Dendritic cell treated with granulocyte-macrophage colony-stimulating factor and Interleukin-4, amounts not matched to agents 40 ng/mL and 50 ng/mL, for 4 days (primary cell): ENCODE results near the gene XPR1.

Experiments
- H3K27ac Mint-ChIP-seq: one replicate; pipeline ENCODE4 v1.8.0; 2022; ENCODE audit warnings: mild to moderate bottlenecking, mixed read lengths
- H3K27me3 Mint-ChIP-seq: one replicate; pipeline ENCODE4 v1.8.0; 2022; ENCODE audit warnings: mild to moderate bottlenecking, mixed read lengths
- H3K36me3 Mint-ChIP-seq: one replicate; pipeline ENCODE4 v1.8.0; 2022; ENCODE audit warnings: low read depth, mixed read lengths
- H3K4me1 Mint-ChIP-seq: one replicate; pipeline ENCODE4 v1.8.0; 2022; ENCODE audit warnings: low read depth, mixed read lengths
- H3K4me3 Mint-ChIP-seq: one replicate; pipeline ENCODE4 v1.8.0; 2022; ENCODE audit warnings: mild to moderate bottlenecking, moderate library complexity, mixed read lengths
- H3K9me3 Mint-ChIP-seq: one replicate; pipeline ENCODE4 v1.8.0; 2022; ENCODE audit warnings: mixed read lengths
- intact Hi-C: fragments of 100-400 bp; cut with micrococcal nuclease; formaldehyde crosslinking; loops from one replicate; pipeline ENCODE4 v1.15.0; 2022

The XPR1 gene

GRCh38 chr1:180928331-180929230, 296.8 kb downstream of the XPR1 start:
- Mint-ChIP-seq H3K4me1 (peaks cover 14% of the 10 kb centered on the region), H3K27ac (no peak overlapping the region), H3K4me3 (no peak overlapping the region), H3K27me3 (peaks cover 8% of the 10 kb centered on the region), H3K9me3 (no peaks in the 10 kb centered on the region), H3K36me3 (no peaks in the 10 kb centered on the region)
- intact Hi-C loops: no loop called here

GRCh38 chr1:180929389-180929788, 297.6 kb downstream of the XPR1 start:
- Mint-ChIP-seq H3K27me3 (peaks cover 7% of the 10 kb centered on the region), H3K4me3 (no peak overlapping the region), H3K4me1 (peaks cover 15% of the 10 kb centered on the region), H3K27ac (no peak overlapping the region), H3K36me3 (no peaks in the 10 kb centered on the region), H3K9me3 (no peaks in the 10 kb centered on the region)
- intact Hi-C loops: no loop called here

GRCh38 chr1:180930687-180931086, 298.9 kb downstream of the XPR1 start:
- Mint-ChIP-seq H3K36me3 (no peaks in the 10 kb centered on the region), H3K4me1 (peaks cover 22% of the 10 kb centered on the region), H3K27me3 (peaks cover 10% of the 10 kb centered on the region), H3K9me3 (no peaks in the 10 kb centered on the region), H3K27ac (no peak overlapping the region), H3K4me3 (no peak overlapping the region)
- intact Hi-C loops: no loop called here

GRCh38 chr1:180931529-180931928, 299.7 kb downstream of the XPR1 start:
- peaks cover 21% of the 10 kb centered on the region for H3K4me1 Mint-ChIP-seq
- no peaks in the 10 kb centered on the region for H3K36me3 Mint-ChIP-seq
- H3K9me3 Mint-ChIP-seq: no peaks in the 10 kb centered on the region
- H3K4me3 Mint-ChIP-seq: no peak overlapping the region
- intact Hi-C loops: no loop called here
- no peak overlapping the region for H3K27ac Mint-ChIP-seq
- H3K27me3 Mint-ChIP-seq: peaks cover 9% of the 10 kb centered on the region

GRCh38 chr1:180932378-180932777, 300.6 kb downstream of the XPR1 start:
- no peak overlapping the region for H3K4me3 Mint-ChIP-seq
- intact Hi-C loops: no loop called here
- peaks cover 16% of the 10 kb centered on the region for H3K4me1 Mint-ChIP-seq
- no peaks in the 10 kb centered on the region for H3K36me3 Mint-ChIP-seq
- peaks cover 4% of the 10 kb centered on the region for H3K27me3 Mint-ChIP-seq
- H3K9me3 Mint-ChIP-seq: no peaks in the 10 kb centered on the region
- no peak overlapping the region for H3K27ac Mint-ChIP-seq

DNA sequence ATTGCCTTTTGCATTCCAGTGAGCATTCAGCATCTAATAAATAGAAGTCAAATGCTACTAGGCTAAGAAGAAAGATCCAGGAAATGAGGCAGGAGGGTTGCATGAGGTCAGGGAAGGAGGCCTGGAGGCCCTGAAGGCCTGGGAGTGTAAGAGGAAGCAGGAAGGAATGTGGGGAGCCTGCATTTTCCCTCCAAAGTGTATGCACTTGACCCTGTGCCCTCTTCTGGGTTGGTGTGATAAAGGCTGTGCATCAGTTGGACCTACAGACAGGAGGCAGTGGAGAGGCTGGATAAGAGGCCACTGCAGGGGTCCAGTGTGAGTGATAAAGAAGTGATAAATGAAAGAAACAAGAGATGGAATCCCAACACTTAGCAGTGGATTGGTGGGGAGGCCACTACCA, 301.3 kb downstream of the XPR1 start:
- H3K4me3 Mint-ChIP-seq: no peak overlapping the region
- H3K9me3 Mint-ChIP-seq: no peaks in the 10 kb centered on the region
- peaks cover 22% of the 10 kb centered on the region for H3K4me1 Mint-ChIP-seq
- intact Hi-C loops: no loop called here
- H3K27me3 Mint-ChIP-seq: peaks cover 5% of the 10 kb centered on the region
- H3K36me3 Mint-ChIP-seq: no peaks in the 10 kb centered on the region
- no peak overlapping the region for H3K27ac Mint-ChIP-seq

DNA sequence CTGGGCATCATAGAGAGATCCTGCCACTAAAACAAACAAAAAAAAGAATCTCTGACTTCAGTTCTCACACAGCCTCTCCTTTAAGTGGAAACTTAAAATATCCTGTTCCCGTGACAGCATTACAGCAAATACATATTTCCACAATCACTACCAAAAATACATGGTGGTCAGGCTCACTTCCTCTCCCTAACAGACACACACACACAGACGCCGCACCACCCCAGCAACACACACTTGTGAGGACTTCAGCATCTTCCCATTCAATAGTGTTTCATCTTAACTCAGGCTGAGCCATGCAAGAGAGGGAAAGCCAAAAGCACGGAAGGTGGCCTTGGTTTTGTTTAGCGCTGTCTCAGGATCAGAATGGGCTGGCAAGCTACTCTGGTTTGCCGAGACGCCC, 302.7 kb downstream of the XPR1 start:
- H3K4me3 Mint-ChIP-seq: no peak overlapping the region
- H3K9me3 Mint-ChIP-seq: no peaks in the 10 kb centered on the region
- H3K4me1 Mint-ChIP-seq: peaks cover 22% of the 10 kb centered on the region
- H3K36me3 Mint-ChIP-seq: no peaks in the 10 kb centered on the region
- no peak overlapping the region for H3K27ac Mint-ChIP-seq
- intact Hi-C loops: no loop called here
- H3K27me3 Mint-ChIP-seq: peaks cover 9% of the 10 kb centered on the region

DNA sequence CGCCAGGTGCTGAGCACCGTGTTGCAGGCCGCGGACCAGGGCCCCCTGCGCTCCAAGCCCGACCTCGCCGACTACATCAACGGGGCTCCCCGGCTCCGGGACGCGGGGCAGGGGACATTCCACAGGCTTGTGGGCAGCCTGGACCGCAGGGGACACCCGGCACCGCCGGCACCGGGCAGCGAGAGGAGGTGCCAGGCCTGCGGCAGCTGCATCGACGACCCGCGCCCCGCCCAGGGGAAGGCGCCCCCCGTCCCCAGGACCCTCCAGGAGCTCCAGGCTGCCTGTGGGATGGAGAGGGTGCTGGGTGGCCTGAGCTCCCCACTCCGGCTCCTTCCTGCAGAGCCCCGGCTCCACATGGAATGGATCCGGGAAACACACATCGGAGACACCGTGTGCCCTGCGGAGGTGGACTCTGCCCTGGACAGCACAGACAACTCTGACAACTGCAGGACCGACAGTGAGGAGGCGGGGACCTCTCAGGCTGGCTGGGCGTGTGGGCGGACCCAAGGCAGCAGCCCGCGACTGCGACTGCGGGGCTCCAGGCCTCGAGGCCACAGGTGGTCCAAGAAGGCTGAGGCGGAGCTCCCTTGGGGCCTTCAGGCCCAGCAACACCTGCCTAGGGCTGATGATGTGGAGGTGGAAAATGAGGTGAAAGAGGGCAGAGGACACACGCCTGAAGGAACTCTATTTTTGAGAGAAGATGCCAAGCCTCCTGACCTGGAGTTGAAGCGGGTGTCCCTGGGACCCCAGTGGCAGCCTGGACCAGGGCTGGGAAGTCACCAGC, 303.7 kb downstream of the XPR1 start:
- Mint-ChIP-seq H3K36me3 (no peaks in the 10 kb centered on the region), H3K27me3 (peaks cover 14% of the 10 kb centered on the region), H3K9me3 (no peaks in the 10 kb centered on the region), H3K4me3 (no peak overlapping the region), H3K27ac (no peak overlapping the region), H3K4me1 (peaks cover 22% of the 10 kb centered on the region)
- intact Hi-C loops: no loop called here

DNA sequence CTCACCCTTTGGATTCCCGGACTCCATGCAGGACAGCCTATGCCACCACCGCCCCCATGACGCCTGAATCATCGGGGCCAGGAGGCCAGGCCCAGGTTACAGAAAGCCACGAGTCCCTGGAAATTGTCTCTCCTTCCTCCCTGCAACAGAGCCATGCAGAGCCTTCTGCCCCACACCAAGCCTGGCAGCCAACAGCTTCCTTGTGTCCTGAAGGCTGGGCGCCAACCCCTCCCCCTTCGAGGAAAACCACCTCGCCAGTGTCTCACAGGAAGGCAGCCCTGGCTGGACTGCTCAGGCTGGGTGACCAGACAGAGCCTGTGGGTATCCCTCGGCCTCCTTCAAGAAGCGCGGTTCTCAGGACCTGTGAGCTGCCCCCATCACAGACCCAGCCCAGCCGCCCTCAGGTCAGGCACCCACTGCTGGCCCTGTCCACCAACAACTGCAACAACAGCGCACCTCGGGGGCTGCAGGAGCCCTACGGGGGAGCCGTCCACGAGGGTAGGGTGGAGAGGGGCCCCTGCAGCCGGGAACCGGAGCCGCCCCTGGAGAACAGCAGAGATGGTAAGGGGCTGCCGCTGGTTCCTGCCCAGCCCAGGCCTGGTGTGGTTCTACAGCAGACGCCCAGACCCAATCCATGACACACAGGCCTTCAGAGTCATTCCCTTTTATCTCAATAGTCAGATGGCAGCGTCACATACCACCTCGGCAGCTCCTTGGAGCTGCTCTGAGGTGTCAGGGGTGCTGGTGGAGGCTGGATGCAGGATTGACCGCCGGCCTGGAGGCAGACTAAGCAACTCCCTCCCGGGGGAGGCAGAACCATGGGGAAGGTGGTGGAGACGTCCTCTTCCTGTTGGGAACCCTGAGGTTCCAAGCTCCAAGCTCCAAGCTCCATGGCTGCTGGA, 304.5 kb downstream of the XPR1 start:
- no peaks in the 10 kb centered on the region for H3K36me3 Mint-ChIP-seq
- peaks cover 22% of the 10 kb centered on the region for H3K4me1 Mint-ChIP-seq
- intact Hi-C loops: no loop called here
- peaks cover 14% of the 10 kb centered on the region for H3K27me3 Mint-ChIP-seq
- H3K4me3 Mint-ChIP-seq: no peak overlapping the region
- no peak overlapping the region for H3K27ac Mint-ChIP-seq
- no peaks in the 10 kb centered on the region for H3K9me3 Mint-ChIP-seq

GRCh38 chr1:180937012-180937372, 305.2 kb downstream of the XPR1 start:
- peaks cover 22% of the 10 kb centered on the region for H3K4me1 Mint-ChIP-seq
- H3K4me3 Mint-ChIP-seq: no peak overlapping the region
- no peaks in the 10 kb centered on the region for H3K36me3 Mint-ChIP-seq
- no peak overlapping the region for H3K27ac Mint-ChIP-seq
- intact Hi-C loops: no loop called here
- H3K27me3 Mint-ChIP-seq: peaks cover 14% of the 10 kb centered on the region
- no peaks in the 10 kb centered on the region for H3K9me3 Mint-ChIP-seq

GRCh38 chr1:180937624-180938225, 305.9 kb downstream of the XPR1 start:
- Mint-ChIP-seq H3K27me3 (peaks cover 14% of the 10 kb centered on the region), H3K4me1 (peaks cover 22% of the 10 kb centered on the region), H3K9me3 (no peaks in the 10 kb centered on the region), H3K4me3 (no peak overlapping the region), H3K36me3 (no peaks in the 10 kb centered on the region), H3K27ac (no peak overlapping the region)
- intact Hi-C loops: no loop called here

- Mint-ChIP-seq H3K4me3 (no peak overlapping the region), H3K9me3 (no peaks in the 10 kb centered on the region)
- intact Hi-C loops: no loop called here
These were observed 307.4 kb downstream of the XPR1 start for GRCh38 chr1:180939073-180939710.

DNA sequence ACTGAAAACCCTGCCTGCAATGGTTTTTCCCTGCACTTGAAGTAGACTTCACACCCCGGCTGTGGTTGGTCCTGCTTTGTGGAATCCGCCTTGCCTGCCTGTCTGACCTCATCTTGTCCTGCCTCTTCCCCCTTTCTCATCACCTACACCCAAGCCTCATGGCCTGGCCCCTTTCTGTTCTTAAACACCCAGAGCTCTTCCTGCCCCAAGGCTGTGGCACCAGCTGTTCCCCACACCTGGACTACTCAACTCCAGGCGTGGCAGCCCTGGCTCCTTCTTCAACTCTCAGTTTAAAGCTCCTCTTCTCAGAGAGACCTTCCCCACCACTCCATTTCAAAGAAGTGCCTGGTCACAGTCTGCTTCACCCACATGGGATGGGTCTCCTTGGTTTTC, 307.9 kb downstream of the XPR1 start:
- H3K27me3 Mint-ChIP-seq: peaks cover 14% of the 10 kb centered on the region
- H3K9me3 Mint-ChIP-seq: no peaks in the 10 kb centered on the region
- H3K4me1 Mint-ChIP-seq: peaks cover 10% of the 10 kb centered on the region
- H3K36me3 Mint-ChIP-seq: no peaks in the 10 kb centered on the region
- no peak overlapping the region for H3K27ac Mint-ChIP-seq
- no peak overlapping the region for H3K4me3 Mint-ChIP-seq
- intact Hi-C loops: no loop called here

More at GRCh38 chr1:180939073-180939710, 307.4 kb downstream of the XPR1 start:
- peaks cover 15% of the 10 kb centered on the region for H3K4me1 Mint-ChIP-seq
- H3K27me3 Mint-ChIP-seq: peaks cover 14% of the 10 kb centered on the region
- H3K27ac Mint-ChIP-seq: no peak overlapping the region
- H3K36me3 Mint-ChIP-seq: no peaks in the 10 kb centered on the region
